ENCODE results near the gene CD207. TPM values are rescaled to one million over a fixed set of nuclear protein-coding genes. Genes with fewer than 3 reads are reported as not detected.
"Not testable (repeated sequence)": the region's sequence is repeated elsewhere in the genome, so short reads cannot be mapped to it uniquely, and the experiment has no call there.

Gene CD207
- total RNA-seq, 1 donor from 2014 or later, result not detected

DNA sequence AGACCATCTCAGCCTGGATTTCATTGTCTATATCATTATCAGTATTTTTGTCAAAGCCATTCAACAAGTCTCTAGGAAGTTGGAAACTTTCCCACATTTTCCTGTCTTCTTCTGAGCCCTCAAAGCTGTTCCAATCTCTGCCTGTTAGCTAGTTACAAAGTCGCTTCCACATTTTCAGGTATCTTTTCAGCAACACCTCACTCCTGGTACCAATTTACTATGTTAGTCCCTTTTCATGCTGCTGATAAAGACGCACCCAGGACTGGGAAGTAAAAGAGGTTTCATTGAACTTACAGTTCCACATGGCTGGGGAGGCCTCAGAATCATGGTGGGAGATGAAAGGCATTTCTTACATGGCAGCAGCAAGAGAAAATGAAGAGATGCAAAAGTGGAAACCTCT is 35.9 kb downstream of the CD207 start:
- Mint-ChIP-seq H3K9me3 (peaks cover 14% of the 10 kb centered on the region), H3K4me3 (no peak overlapping the region), H3K4me1 (no peaks in the 10 kb centered on the region), H3K27ac (no peak overlapping the region), H3K27me3 (ENCODE audit: low read depth) (peaks cover 88% of the 10 kb centered on the region), H3K36me3 (no peaks in the 10 kb centered on the region)
- TF ChIP-seq, protein P1, sequence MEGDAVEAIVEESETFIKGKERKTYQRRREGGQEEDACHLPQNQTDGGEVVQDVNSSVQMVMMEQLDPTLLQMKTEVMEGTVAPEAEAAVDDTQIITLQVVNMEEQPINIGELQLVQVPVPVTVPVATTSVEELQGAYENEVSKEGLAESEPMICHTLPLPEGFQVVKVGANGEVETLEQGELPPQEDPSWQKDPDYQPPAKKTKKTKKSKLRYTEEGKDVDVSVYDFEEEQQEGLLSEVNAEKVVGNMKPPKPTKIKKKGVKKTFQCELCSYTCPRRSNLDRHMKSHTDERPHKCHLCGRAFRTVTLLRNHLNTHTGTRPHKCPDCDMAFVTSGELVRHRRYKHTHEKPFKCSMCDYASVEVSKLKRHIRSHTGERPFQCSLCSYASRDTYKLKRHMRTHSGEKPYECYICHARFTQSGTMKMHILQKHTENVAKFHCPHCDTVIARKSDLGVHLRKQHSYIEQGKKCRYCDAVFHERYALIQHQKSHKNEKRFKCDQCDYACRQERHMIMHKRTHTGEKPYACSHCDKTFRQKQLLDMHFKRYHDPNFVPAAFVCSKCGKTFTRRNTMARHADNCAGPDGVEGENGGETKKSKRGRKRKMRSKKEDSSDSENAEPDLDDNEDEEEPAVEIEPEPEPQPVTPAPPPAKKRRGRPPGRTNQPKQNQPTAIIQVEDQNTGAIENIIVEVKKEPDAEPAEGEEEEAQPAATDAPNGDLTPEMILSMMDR (IDR thresholded peaks at IDR 0.05; ENCODE audit: unreplicated experiment), result no peak
- DNase-seq (ENCODE audit: low spot score in 2 of 2, unreplicated experiment in 2 of 2), result no peak

DNA sequence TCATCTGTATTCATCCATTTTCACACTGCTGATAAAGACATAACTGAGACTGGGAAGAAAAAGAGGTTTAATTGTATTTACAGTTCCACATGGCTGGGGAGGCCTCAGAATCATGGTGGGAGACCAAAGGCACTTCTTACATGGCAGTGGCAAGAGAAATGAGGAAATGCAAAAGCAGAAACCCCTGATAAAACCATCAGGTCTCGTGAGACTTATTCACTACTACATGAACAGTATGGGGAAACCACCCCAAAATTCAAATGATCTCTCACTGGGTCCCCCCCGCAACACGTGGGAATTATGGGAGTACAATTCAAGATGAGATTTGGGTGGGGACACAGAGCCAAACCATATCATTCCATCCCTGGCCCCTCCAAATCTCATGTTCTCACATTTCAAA is 37.6 kb downstream of the CD207 start:
- not testable (repeated sequence) for H3K36me3 Mint-ChIP-seq; H3K4me3 Mint-ChIP-seq; DNase-seq (ENCODE audit: low spot score in 2 of 2, unreplicated experiment in 2 of 2); H3K4me1 Mint-ChIP-seq; H3K27ac Mint-ChIP-seq
- H3K9me3 Mint-ChIP-seq, result peaks cover 16% of the 10 kb centered on the region
- peaks cover 93% of the 10 kb centered on the region for H3K27me3 Mint-ChIP-seq (ENCODE audit: low read depth)

DNA sequence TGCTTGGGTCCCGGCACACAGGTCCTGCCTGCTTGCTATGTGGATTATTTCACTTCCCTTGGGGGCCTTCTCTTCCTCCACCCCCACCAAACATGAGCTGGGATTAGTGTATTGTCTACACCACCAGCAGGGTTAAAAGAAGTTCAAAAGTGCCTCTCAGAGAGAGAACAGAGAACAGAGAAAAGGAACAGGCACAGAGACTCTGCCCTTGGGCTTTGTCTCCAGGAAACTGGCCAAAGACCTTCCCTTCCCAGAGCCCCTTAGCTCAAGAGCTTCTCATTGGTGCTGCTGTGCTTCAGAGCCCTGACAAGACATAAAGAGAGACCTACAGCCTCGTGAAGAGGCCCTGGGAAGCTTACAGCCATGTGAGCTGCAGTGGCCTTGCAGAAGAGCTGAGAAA is 38.1 kb downstream of the CD207 start:
- Mint-ChIP-seq H3K27ac (no peak overlapping the region), H3K27me3 (ENCODE audit: low read depth) (peaks cover 93% of the 10 kb centered on the region), H3K4me1 (no peaks in the 10 kb centered on the region), H3K36me3 (no peaks in the 10 kb centered on the region), H3K9me3 (peaks cover 16% of the 10 kb centered on the region), H3K4me3 (no peak overlapping the region)
- no peak for DNase-seq (ENCODE audit: low spot score in 2 of 2, unreplicated experiment in 2 of 2)
- TF ChIP-seq, protein P1 (IDR thresholded peaks at IDR 0.05; ENCODE audit: unreplicated experiment), result no peak

DNA sequence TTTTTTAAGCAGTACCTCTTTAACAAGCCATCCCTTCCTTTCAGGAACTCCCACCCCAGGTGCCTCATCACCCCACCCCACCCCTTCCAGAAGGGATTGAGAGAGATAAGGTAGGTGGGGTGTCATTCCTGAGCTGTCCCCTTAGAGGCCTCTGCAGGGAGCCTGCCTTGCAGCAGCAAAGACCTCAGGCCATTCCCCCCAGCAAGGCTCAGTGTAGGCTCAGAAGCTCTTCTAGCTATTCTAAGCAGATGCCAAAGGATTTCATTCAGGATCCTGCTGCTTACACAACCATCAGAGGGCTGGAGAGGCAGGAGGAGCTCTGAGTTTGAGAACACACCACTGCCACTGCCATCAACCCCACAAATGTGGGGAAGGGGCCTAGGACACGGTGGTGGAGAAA is 39.4 kb downstream of the CD207 start:
- Mint-ChIP-seq H3K27ac (no peak overlapping the region), H3K9me3 (peaks cover 16% of the 10 kb centered on the region), H3K4me3 (no peak overlapping the region), H3K4me1 (no peaks in the 10 kb centered on the region), H3K36me3 (no peaks in the 10 kb centered on the region), H3K27me3 (ENCODE audit: low read depth) (peaks cover 94% of the 10 kb centered on the region)
- DNase-seq (ENCODE audit: low spot score in 2 of 2, unreplicated experiment in 2 of 2), result no peak
- TF ChIP-seq, protein P1 (IDR thresholded peaks at IDR 0.05; ENCODE audit: unreplicated experiment), result no peak

DNA sequence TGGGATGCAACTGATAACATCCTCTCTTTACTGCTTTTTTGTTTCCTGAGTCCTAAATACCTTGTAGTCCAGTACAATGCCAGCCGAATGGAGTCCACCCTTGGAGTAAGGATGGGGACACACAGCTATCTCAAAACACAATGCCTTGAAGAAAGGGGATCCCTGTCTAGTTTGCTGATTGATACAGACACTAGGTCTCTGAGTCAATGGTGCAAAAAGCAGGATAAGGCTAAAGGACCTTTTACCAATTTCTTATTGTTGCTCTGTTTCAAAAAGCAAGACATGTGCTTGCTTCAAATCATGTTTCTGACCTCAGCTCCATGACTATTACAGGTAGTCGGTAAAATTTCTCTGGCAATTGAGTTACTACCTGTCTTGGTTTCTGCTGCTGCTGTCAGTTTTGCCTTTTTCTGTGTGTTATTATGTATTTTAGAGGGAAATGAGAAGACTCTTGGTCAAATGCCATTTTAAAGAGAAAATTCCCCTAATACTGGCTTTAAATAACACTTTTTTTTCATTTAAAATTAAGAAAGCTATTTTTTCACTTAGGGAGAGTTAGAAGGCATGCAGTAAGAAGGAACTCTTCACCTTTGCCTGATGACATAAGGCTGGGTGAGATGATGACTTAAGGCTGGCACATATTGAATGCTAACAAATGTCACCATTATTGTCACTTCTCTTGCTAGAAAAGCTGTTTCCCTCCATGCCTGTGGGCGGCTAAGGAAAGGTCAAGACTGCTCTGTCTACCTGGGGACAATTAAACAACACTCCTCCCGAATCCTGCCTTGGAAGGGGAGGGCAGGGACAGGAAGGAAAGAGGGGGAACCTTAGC is 40.2 kb downstream of the CD207 start:
- peaks cover 2% of the 10 kb centered on the region for H3K4me1 Mint-ChIP-seq
- no peak overlapping the region for H3K4me3 Mint-ChIP-seq
- H3K36me3 Mint-ChIP-seq, result no peaks in the 10 kb centered on the region
- DNase-seq (ENCODE audit: low spot score in 2 of 2, unreplicated experiment in 2 of 2), result no peak
- TF ChIP-seq, protein P1 (IDR thresholded peaks at IDR 0.05; ENCODE audit: unreplicated experiment), result no peak
- H3K27ac Mint-ChIP-seq, result no peak overlapping the region
- H3K9me3 Mint-ChIP-seq, result peaks cover 14% of the 10 kb centered on the region
- peaks cover 92% of the 10 kb centered on the region for H3K27me3 Mint-ChIP-seq (ENCODE audit: low read depth)

DNA sequence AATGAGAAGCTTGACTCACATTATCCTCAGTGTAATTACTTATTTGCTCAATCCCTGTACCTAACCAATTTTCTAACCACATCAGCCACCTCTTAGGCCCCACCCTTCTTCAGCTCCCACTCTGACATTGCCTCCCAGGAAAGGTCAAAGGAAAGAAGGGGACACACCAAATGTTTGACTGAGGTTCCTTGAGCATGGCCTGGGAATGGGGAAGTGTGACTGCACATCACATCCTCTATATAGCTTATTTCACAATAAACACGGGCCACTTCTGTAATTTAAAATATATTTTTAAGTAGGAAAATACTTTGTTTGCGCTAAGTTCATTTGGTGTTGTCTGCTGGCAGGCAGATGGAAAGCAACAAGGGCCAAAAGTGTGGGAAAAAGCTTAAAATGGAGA is 42.2 kb downstream of the CD207 start:
- Mint-ChIP-seq H3K4me1 (peaks cover 7% of the 10 kb centered on the region), H3K9me3 (peaks cover 3% of the 10 kb centered on the region), H3K36me3 (no peaks in the 10 kb centered on the region), H3K4me3 (no peak overlapping the region), H3K27me3 (ENCODE audit: low read depth) (peaks cover 92% of the 10 kb centered on the region), H3K27ac (no peak overlapping the region)
- no peak for DNase-seq (ENCODE audit: low spot score in 2 of 2, unreplicated experiment in 2 of 2)
- TF ChIP-seq, protein P1 (IDR thresholded peaks at IDR 0.05; ENCODE audit: unreplicated experiment), result no peak

Measured in mesothelial cell of epicardium (in vitro differentiated cells).